ENCODE measurements around the gene SH2B2.

The SH2B2 gene

GRCh38 chr7:102264367-102264891 lies 22.2 kb upstream of the SH2B2 start:
- no peak overlapping the region for H3K27ac ChIP-seq
- DNase-seq (ENCODE audit: low read depth, low spot score) = no peak

GRCh38 chr7:102266541-102266940 lies 20.1 kb upstream of the SH2B2 start:
- no peak for DNase-seq (ENCODE audit: low read depth, low spot score)
- H3K27ac ChIP-seq = no peak overlapping the region

GRCh38 chr7:102268635-102269034 lies 18.0 kb upstream of the SH2B2 start:
- no peak overlapping the region for H3K27ac ChIP-seq
- DNase-seq (ENCODE audit: low read depth, low spot score) = no peak

- DNase-seq (ENCODE audit: low read depth, low spot score) = no peak
- no peak overlapping the region for H3K27ac ChIP-seq
Observed at GRCh38 chr7:102270178-102270887, 16.3 kb upstream of the SH2B2 start.

- no peak for DNase-seq (ENCODE audit: low read depth, low spot score)
- H3K27ac ChIP-seq = no peak overlapping the region
Observed at GRCh38 chr7:102271158-102271798, 15.4 kb upstream of the SH2B2 start.

- H3K27ac ChIP-seq = no peak overlapping the region
- DNase-seq (ENCODE audit: low read depth, low spot score) = peak; percentile 12
Observed at GRCh38 chr7:102272075-102272916, 14.4 kb upstream of the SH2B2 start.

GRCh38 chr7:102272917-102273748 lies 13.5 kb upstream of the SH2B2 start:
- H3K27ac ChIP-seq = no peak overlapping the region
- no peak for DNase-seq (ENCODE audit: low read depth, low spot score)

GRCh38 chr7:102273749-102274712 lies 12.6 kb upstream of the SH2B2 start:
- DNase-seq (ENCODE audit: low read depth, low spot score) = peak; percentile 10
- no peak overlapping the region for H3K27ac ChIP-seq

- H3K27ac ChIP-seq = no peak overlapping the region
- DNase-seq (ENCODE audit: low read depth, low spot score) = no peak
Observed at GRCh38 chr7:102275123-102275703, 11.5 kb upstream of the SH2B2 start.

- H3K27ac ChIP-seq = no peak overlapping the region
- DNase-seq (ENCODE audit: low read depth, low spot score) = no peak
Observed at GRCh38 chr7:102277901-102278300, 8.8 kb upstream of the SH2B2 start.

GRCh38 chr7:102279537-102280400 lies 6.9 kb upstream of the SH2B2 start:
- no peak for DNase-seq (ENCODE audit: low read depth, low spot score)
- no peak overlapping the region for H3K27ac ChIP-seq

GRCh38 chr7:102280521-102280920 lies 6.1 kb upstream of the SH2B2 start:
- DNase-seq (ENCODE audit: low read depth, low spot score) = no peak
- H3K27ac ChIP-seq = no peak overlapping the region

GRCh38 chr7:102281785-102282184 lies 4.9 kb upstream of the SH2B2 start:
- H3K27ac ChIP-seq = no peak overlapping the region

GRCh38 chr7:102282465-102283362 lies 4.0 kb upstream of the SH2B2 start:
- H3K27ac ChIP-seq = no peak overlapping the region
- no peak for DNase-seq (ENCODE audit: low read depth, low spot score)

More at GRCh38 chr7:102281785-102282184, 4.9 kb upstream of the SH2B2 start:
- DNase-seq (ENCODE audit: low read depth, low spot score) = no peak

GRCh38 chr7:102283477-102284189 lies 3.0 kb upstream of the SH2B2 start:
- H3K27ac ChIP-seq = no peak overlapping the region
- DNase-seq (ENCODE audit: low read depth, low spot score) = no peak

GRCh38 chr7:102284399-102284798 lies 2.3 kb upstream of the SH2B2 start:
- H3K27ac ChIP-seq = no peak overlapping the region
- no peak for DNase-seq (ENCODE audit: low read depth, low spot score)
